ENCODE data around the gene SBNO2.

DNA sequence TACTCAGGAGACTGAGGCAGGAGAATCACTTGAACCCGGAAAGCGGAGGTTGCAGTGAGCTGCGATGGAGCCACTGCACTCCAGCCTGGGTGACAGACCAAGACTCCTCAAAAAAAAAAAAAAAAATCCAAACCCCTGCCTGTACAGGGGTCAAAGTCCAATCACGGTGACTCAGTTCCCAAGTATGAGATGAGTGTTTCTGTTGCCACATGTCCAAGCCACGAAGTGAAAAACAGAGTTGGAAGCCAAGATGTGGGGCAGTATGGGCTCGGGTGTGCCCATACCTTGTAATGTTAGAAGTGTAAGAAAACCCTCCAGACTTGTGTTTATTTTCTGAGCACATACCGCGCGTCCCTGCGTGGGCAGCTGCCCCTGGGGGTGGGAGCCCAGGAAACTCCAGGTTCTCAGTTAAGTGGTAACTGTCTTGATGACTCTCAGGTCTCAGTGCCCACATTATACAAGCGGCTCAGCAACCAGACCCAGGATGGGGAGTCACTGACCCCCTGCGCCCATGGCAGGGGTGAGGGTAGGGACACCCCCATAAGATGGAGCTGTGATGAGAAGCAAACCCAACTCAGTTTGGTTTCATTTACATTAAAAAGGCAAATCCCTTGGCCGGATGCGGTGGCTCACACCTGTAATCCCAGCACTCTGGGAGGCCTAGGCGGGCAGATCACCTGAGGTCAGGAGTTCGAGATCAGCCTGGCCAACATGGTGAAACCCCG, 71.5 kb downstream of the SBNO2 start:
- TF ChIP-seq, protein P1, sequence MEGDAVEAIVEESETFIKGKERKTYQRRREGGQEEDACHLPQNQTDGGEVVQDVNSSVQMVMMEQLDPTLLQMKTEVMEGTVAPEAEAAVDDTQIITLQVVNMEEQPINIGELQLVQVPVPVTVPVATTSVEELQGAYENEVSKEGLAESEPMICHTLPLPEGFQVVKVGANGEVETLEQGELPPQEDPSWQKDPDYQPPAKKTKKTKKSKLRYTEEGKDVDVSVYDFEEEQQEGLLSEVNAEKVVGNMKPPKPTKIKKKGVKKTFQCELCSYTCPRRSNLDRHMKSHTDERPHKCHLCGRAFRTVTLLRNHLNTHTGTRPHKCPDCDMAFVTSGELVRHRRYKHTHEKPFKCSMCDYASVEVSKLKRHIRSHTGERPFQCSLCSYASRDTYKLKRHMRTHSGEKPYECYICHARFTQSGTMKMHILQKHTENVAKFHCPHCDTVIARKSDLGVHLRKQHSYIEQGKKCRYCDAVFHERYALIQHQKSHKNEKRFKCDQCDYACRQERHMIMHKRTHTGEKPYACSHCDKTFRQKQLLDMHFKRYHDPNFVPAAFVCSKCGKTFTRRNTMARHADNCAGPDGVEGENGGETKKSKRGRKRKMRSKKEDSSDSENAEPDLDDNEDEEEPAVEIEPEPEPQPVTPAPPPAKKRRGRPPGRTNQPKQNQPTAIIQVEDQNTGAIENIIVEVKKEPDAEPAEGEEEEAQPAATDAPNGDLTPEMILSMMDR (IDR thresholded peaks at IDR 0.05; ENCODE audit: low read length): no peak
- no peak for TF ChIP-seq EZH2 (IDR thresholded peaks at IDR 0.05; ENCODE audit: borderline replicate concordance, low read length)
